Ascending aorta (tissue), 2 donors: ENCODE data around the gene KRTAP5-4. TPM values are rescaled to one million over a fixed set of nuclear protein-coding genes. Genes with fewer than 3 reads are reported as not detected.
"Not testable (repeated sequence)": the region's sequence is repeated elsewhere in the genome, so short reads cannot be mapped to it uniquely, and the experiment has no call there.

Experiments used
- DNase-seq, 2 donors: peaks; one replicate each; pipeline ENCODE4 v3.0.0-alpha.2; 2019; ENCODE audit warnings: low spot score in 2 of 2
- H3K27ac ChIP-seq, 2 donors: fragments of 200-600 bp; sonication (generic); one replicate each; pipeline ENCODE4 v1.5.1; 2016 to 2017; ENCODE audit warnings: mild to moderate bottlenecking in 1 of 2
- H3K27me3 ChIP-seq: fragments of 200-600 bp; sonication (generic); one replicate; pipeline ENCODE4 v1.5.1; 2017
- H3K36me3 ChIP-seq, 2 donors: fragments of 200-600 bp; sonication (generic); one replicate each; pipeline ENCODE4 v1.5.1; 2016
- H3K4me1 ChIP-seq, 2 donors: fragments of 200-600 bp; sonication (generic); one replicate each; pipeline ENCODE4 v1.5.1; 2016 to 2017; ENCODE audit warnings: mild to moderate bottlenecking in 1 of 2
- H3K4me3 ChIP-seq, 2 donors: fragments of 200-600 bp; sonication (generic); one replicate each; pipeline ENCODE4 v1.5.1; 2016 to 2017; ENCODE audit warnings: mild to moderate bottlenecking in 1 of 2
- H3K9me3 ChIP-seq, 2 donors: fragments of 200-600 bp; sonication (generic); one replicate each; pipeline ENCODE4 v1.5.1; 2016
- intact Hi-C: fragments of 100-400 bp; cut with DNase I; formaldehyde crosslinking; loops from one replicate; pipeline ENCODE4 v1.15.1; 2023
- total RNA-seq: library from RNA; depleted of rRNA; stranded (reverse); fragments of >200 nt; gene quantifications from one replicate; pipeline ENCODE4 v1.1.0, GENCODE V29; 2016
- TF ChIP-seq, protein P1 (sequence below), 3 experiments: fragments of 200-600 bp in 2 of 3; fragments of 450-650 bp in 1 of 3; sonication (generic) in 2 of 3; IDR thresholded peaks; one replicate each; pipeline ENCODE4 v1.5.1; 2016 to 2019; ENCODE audit warnings: antibody characterized with exemption in 3 of 3, mild to moderate bottlenecking in 1 of 3, moderate library complexity in 1 of 3

KRTAP5-4 gene
- total RNA-seq, 1 donor from 2014 or later: not detected

DNA sequence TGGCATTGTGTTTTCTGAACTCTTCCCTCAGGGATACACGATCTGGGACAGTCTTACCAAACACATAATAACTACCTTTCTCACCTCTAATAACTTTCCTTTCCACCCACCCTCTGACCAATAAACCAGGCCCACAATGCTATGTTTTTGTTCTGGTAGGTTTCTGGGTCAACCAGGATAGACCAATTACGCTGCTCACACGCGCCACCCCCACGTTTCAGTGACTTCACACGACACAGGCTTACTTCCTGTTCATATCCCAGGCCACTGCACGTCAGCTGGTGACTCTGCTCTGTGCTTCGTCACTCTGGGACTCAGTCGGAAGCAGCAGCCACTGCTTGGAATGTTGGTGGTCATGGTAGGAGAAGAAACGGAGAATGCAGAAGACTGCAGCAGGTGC is 2.5 kb downstream of the KRTAP5-4 start:
- intact Hi-C loops: no loop called here
- Histone ChIP-seq H3K27me3 (no peaks in the 10 kb centered on the region), H3K4me1 (no peaks in the 10 kb centered on the region), H3K27ac (no peak overlapping the region), H3K4me3 (no peak overlapping the region), H3K9me3 (no peaks in the 10 kb centered on the region), H3K36me3 (no peaks in the 10 kb centered on the region)
- TF ChIP-seq, protein P1, sequence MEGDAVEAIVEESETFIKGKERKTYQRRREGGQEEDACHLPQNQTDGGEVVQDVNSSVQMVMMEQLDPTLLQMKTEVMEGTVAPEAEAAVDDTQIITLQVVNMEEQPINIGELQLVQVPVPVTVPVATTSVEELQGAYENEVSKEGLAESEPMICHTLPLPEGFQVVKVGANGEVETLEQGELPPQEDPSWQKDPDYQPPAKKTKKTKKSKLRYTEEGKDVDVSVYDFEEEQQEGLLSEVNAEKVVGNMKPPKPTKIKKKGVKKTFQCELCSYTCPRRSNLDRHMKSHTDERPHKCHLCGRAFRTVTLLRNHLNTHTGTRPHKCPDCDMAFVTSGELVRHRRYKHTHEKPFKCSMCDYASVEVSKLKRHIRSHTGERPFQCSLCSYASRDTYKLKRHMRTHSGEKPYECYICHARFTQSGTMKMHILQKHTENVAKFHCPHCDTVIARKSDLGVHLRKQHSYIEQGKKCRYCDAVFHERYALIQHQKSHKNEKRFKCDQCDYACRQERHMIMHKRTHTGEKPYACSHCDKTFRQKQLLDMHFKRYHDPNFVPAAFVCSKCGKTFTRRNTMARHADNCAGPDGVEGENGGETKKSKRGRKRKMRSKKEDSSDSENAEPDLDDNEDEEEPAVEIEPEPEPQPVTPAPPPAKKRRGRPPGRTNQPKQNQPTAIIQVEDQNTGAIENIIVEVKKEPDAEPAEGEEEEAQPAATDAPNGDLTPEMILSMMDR (IDR thresholded peaks at IDR 0.05): no peak
- no peak for DNase-seq

DNA sequence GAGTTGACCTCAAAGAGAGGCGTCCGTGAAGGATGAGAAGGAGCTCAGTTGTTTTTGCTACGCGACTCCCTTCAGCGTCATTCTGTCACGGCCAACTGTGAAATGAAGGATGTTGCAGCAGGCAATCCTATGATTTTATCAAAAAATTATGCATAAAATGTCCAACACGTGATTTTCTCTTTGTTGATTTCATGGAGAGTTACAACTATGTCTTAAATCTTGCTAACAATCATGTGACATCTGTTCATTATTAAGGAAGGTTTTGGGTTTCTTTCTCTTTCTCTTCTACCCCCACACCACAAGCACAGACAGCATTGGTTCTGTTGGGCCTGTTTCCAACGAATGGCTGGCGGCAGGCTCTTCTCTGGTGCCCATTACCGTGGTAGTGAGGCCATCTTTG is 3.7 kb downstream of the KRTAP5-4 start:
- Histone ChIP-seq H3K4me3 (no peak overlapping the region), H3K27ac (no peak overlapping the region), H3K36me3 (no peaks in the 10 kb centered on the region), H3K9me3 (no peaks in the 10 kb centered on the region), H3K4me1 (no peaks in the 10 kb centered on the region), H3K27me3 (no peaks in the 10 kb centered on the region)
- no peak for DNase-seq
- TF ChIP-seq, protein P1 (IDR thresholded peaks at IDR 0.05): no peak
- intact Hi-C loops: no loop called here

DNA sequence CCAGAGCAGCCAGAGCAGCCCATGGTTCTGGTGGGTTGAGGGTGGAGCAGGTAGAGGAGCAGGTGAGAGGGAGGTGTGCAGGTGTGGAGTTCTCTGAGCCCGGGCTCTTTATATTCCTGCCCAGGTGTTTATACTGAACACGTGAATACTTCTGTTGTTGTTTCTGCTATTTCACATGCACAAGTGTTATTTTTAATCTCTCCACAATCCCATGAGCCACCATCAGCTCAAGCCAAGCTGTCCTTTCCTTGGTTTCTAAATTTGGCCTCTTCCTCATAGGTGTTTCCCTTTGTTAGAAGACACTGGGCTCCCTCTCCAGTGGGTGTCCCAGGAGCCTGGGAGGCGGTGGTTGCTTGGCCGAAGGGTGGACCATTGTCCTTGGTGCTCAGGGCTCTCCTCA is 13.6 kb downstream of the KRTAP5-4 start, which contains the start of gene KRTAP5-3:
Gene KRTAP5-3 (minus strand): TSS at position 101 of the 400 bp plus-strand sequence. CDS start 78 bp downstream, at position 23.
- no peaks in the 10 kb centered on the region for H3K27me3 ChIP-seq

DNA sequence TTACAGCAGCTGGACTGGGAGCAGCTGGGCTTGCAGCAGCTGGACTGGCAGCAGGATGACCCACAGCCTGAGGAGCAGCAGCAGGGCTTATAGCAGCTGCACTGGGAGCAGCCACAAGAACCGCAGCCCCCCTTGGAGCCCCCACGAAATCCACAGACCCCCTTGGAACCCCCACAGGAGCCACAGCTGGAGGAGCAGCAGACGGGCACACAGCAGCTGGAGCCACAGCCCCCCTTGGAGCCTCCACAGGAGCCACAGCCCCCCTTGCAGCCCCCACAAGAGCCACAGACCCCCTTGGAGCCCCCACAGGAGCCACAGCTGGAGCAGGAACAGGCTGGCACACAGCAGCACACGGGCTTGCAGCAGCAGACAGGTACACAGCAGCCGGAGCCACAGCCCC is 14.0 kb downstream of the KRTAP5-4 start:
- H3K27ac ChIP-seq, H3K36me3 ChIP-seq, DNase-seq, H3K4me3 ChIP-seq, H3K27me3 ChIP-seq, H3K4me1 ChIP-seq, H3K9me3 ChIP-seq, intact Hi-C loops: not testable (repeated sequence)

More for the DNA sequence above, 13.6 kb downstream of the KRTAP5-4 start, which contains the start of gene KRTAP5-3:
- H3K9me3 ChIP-seq: no peaks in the 10 kb centered on the region
- no peaks in the 10 kb centered on the region for H3K4me1 ChIP-seq
- DNase-seq: no peak
- no peaks in the 10 kb centered on the region for H3K36me3 ChIP-seq
- no peak within 1 kb of the TSS for H3K4me3 ChIP-seq
- no peak within 1 kb of the TSS for H3K27ac ChIP-seq
- intact Hi-C loops: no loop called here
- TF ChIP-seq, protein P1 (IDR thresholded peaks at IDR 0.05): no peak

DNA sequence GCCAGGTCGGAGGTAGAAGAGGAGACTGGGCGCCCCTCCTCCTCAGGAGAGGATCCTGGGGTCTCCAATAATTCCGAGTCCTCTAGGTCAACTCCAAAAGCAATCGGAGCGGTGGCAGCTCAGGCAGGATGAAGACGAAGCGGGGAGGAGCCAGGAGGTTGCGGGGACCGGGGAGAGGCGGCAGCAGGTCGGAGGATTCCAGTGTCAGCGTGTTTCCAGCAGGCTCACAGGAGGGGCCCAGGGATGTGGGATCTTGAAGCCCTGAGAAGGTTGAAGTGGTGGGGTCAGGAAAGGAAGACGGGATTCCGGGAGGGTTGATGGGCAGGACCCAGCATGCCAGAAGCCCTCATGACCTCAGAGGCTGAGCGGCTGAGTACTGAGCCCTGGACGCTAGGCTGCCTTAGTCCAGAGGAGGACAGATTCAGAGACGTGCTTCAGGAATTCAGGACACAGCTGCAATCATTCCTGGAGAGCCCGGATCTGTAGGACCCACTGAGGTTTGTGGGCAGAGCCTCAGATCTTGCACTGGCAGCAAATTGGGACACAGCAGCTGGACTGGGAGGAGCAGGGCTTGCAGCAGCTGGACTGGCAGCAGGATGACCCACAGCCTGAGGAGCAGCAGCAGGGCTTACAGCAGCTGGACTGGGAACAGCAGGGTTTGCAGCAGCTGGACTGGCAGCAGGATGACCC is 14.6 kb downstream of the KRTAP5-4 start:
- H3K9me3 ChIP-seq, H3K36me3 ChIP-seq, H3K4me3 ChIP-seq, H3K27ac ChIP-seq, H3K27me3 ChIP-seq, intact Hi-C loops, DNase-seq, H3K4me1 ChIP-seq: not testable (repeated sequence)

DNA sequence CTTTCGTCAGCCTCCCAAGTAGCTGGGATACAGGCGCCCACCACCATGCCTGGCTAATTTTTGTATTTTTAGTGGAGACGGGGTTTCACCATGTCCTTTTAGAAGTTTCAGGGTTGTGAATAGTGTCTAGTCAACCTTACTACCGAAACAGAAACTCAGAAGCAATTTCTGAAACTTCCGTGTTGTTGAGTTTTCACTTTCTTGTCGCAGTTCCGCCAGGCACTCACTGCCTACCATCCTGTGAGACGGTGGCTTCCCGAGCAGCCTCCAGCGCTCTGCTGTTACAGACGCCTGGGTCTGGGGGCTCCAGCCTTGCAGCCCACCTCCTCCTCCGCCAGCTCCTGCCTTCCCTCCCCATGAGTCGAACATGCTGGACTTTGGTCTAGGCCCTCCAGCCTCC is 16.0 kb downstream of the KRTAP5-4 start:
- H3K27me3 ChIP-seq, H3K4me1 ChIP-seq, intact Hi-C loops, H3K27ac ChIP-seq, DNase-seq, H3K36me3 ChIP-seq, H3K4me3 ChIP-seq, H3K9me3 ChIP-seq: not testable (repeated sequence)

DNA sequence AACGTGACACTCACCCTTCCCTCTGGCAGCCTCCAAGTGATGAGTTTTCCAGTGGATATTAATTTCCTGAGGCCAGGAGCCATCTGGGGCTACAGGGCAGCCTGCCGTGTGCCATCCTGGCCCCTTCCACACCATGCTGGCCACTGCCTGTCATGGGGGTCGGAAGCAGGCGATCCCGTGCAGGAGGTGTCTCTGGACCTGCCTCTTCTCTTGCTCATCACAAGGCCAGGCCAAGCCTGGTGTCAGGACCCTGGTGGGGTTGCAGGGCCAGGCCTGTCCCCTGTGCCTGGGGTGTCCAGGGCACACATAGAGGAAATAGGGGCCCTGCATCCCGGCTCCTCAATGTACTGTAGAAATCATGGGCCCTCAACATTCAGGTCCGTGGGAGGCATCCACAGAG is 17.2 kb downstream of the KRTAP5-4 start:
- no peak for DNase-seq

More for the DNA sequence above, 17.2 kb downstream of the KRTAP5-4 start:
- Histone ChIP-seq H3K27me3 (no peaks in the 10 kb centered on the region), H3K36me3 (no peaks in the 10 kb centered on the region), H3K9me3 (no peaks in the 10 kb centered on the region), H3K4me1 (no peaks in the 10 kb centered on the region), H3K27ac (no peak overlapping the region), H3K4me3 (no peak overlapping the region)
- intact Hi-C loops: no loop called here
- TF ChIP-seq, protein P1 (IDR thresholded peaks at IDR 0.05): no peak
